ENCODE results near the gene REG1B.

DNA sequence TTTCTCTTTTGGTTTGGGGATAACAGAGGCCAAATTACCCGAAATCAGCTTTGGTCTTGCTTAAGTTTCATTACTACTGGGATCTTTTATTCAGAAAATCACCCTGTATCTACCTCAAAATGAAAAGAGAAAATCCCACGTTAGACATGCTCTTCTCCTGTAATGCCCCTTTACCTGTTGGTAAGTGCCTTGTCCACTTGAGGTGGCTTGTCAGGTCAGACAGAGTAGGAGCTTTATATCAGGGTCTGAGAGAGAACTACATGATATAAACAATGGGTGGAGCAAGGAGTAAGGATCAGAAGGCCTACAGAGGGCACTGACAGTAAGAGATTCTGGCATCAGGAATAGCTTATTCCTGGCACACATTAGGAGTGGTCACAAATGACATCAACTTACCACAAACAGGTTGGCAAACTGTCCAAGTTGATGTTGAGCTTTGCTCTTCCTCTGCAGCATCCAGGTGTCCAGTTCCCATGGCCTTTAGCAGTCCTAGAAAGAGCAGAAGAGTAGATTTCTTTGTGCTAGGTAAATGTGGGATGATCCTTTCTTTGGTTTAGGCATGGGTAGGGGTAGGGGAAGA lies at the start of gene REG1B:
- TF ChIP-seq ELF4 (IDR thresholded peaks at IDR 0.05) (no peak), FOXM1 (IDR thresholded peaks at IDR 0.05; ENCODE audit: borderline replicate concordance) (no peak), HDGF (IDR thresholded peaks at IDR 0.05; ENCODE audit: borderline replicate concordance) (no peak), FOXK2 (IDR thresholded peaks at IDR 0.05) (no peak), BHLHE40 (IDR thresholded peaks at IDR 0.05; ENCODE audit: borderline replicate concordance) (no peak), SP1 (IDR thresholded peaks at IDR 0.05) (no peak), TARDBP (IDR thresholded peaks at IDR 0.05) (no peak)

All from HEK293T (cell line).